SK-N-SH treated with all-trans-retinoic acid at 6 μM for 48 hours (cell line): ENCODE results near the gene SNTB2.

Experiments used
- ATAC-seq: fragments of 200-7000 bp; cut with Tn5 transposase; 3 replicates; pipeline ENCODE4 v1.9.1; 2020; ENCODE audit warnings: mild to moderate bottlenecking, moderate library complexity
- ARNTL ChIP-seq: fragments of 450-650 bp; formaldehyde crosslinking; IDR thresholded peaks from 2 replicates; pipeline ENCODE4 v1.5.0; 2020; ENCODE audit warnings: low read depth, mild to moderate bottlenecking, moderate library complexity, borderline replicate concordance
- BACH2 ChIP-seq: fragments of 250-450 bp; sonication (Bioruptor Pico); IDR thresholded peaks from 2 replicates; pipeline ENCODE4 v1.9.0; 2021; ENCODE audit warnings: mild to moderate bottlenecking, borderline replicate concordance
- CSDC2 ChIP-seq: fragments of 250-450 bp; sonication (Bioruptor Pico); IDR thresholded peaks from 2 replicates; pipeline ENCODE4 v1.5.0; 2020; ENCODE audit warnings: mild to moderate bottlenecking, moderate library complexity
- ESRRG ChIP-seq: fragments of 250-450 bp; sonication (Bioruptor Pico); IDR thresholded peaks from 2 replicates; pipeline ENCODE4 v1.6.1; 2021; ENCODE audit warnings: mild to moderate bottlenecking
- GLIS3 ChIP-seq: fragments of 250-450 bp; sonication (Bioruptor Pico); IDR thresholded peaks from 2 replicates; pipeline ENCODE4 v1.5.0; 2020; ENCODE audit warnings: mild to moderate bottlenecking, moderate library complexity
- ISL1 ChIP-seq: fragments of 250-450 bp; sonication (Bioruptor Pico); IDR thresholded peaks from 2 replicates; pipeline ENCODE4 v2.1.2; 2022; ENCODE audit warnings: mild to moderate bottlenecking, moderate library complexity
- OSR1 ChIP-seq: fragments of 250-450 bp; sonication (Bioruptor Pico); IDR thresholded peaks from 2 replicates; pipeline ENCODE4 v1.8.0; 2022; ENCODE audit warnings: moderate library complexity, mild to moderate bottlenecking, inconsistent platforms
- PPARA ChIP-seq: fragments of 250-450 bp; sonication (Bioruptor Pico); IDR thresholded peaks from 2 replicates; pipeline ENCODE4 v1.5.0; 2020; ENCODE audit warnings: mild to moderate bottlenecking, borderline replicate concordance
- RARB ChIP-seq: fragments of 250-450 bp; sonication (Bioruptor Pico); IDR thresholded peaks from 2 replicates; pipeline ENCODE4 v1.8.0; 2021; ENCODE audit warnings: mild to moderate bottlenecking, moderate library complexity
- SNAI2 ChIP-seq: fragments of 250-450 bp; sonication (Bioruptor Pico); IDR thresholded peaks from 2 replicates; pipeline ENCODE4 v1.5.0; 2020; ENCODE audit warnings: mild to moderate bottlenecking, moderate library complexity
- TCF4 ChIP-seq: fragments of 250-450 bp; sonication (Bioruptor Pico); IDR thresholded peaks from 2 replicates; pipeline ENCODE4 v1.8.0; 2021; ENCODE audit warnings: mild to moderate bottlenecking, moderate library complexity, borderline replicate concordance
- TOX ChIP-seq: fragments of 250-450 bp; sonication (Bioruptor Pico); IDR thresholded peaks from 2 replicates; pipeline ENCODE4 v1.8.0; 2021; ENCODE audit warnings: mild to moderate bottlenecking, moderate library complexity, borderline replicate concordance
- ZFP3 ChIP-seq: fragments of 250-450 bp; sonication (Bioruptor Pico); IDR thresholded peaks from 2 replicates; pipeline ENCODE4 v1.5.0; 2020; ENCODE audit warnings: mild to moderate bottlenecking, moderate library complexity
- ZFP30 ChIP-seq: fragments of 450-650 bp; formaldehyde crosslinking; IDR thresholded peaks from 2 replicates; pipeline ENCODE4 v1.5.0; 2022; ENCODE audit warnings: mild to moderate bottlenecking, moderate library complexity
- ZNF565 ChIP-seq: fragments of 450-650 bp; formaldehyde crosslinking; conservative IDR thresholded peaks from 2 replicates; pipeline ENCODE4 v1.5.0; 2020; ENCODE audit warnings: low read depth, mild to moderate bottlenecking, moderate library complexity
- ZNF70 ChIP-seq: fragments of 450-650 bp; formaldehyde crosslinking; IDR thresholded peaks from 2 replicates; pipeline ENCODE4 v1.5.0; 2020; ENCODE audit warnings: mild to moderate bottlenecking, moderate library complexity
- ZNF8 ChIP-seq: fragments of 450-650 bp; formaldehyde crosslinking; IDR thresholded peaks from 2 replicates; pipeline ENCODE4 v1.5.0; 2020; ENCODE audit warnings: mild to moderate bottlenecking, moderate library complexity
- TF ChIP-seq, protein P1 (sequence below): fragments of 250-450 bp; sonication (Bioruptor Pico); IDR thresholded peaks from 2 replicates; pipeline ENCODE4 v1.5.1; 2021; ENCODE audit warnings: mild to moderate bottlenecking, moderate library complexity
- TF ChIP-seq, protein P2 (sequence below): fragments of 250-450 bp; sonication (Bioruptor Pico); IDR thresholded peaks from 2 replicates; pipeline ENCODE4 v1.8.0; 2020; ENCODE audit warnings: mild to moderate bottlenecking, moderate library complexity, borderline replicate concordance
- TF ChIP-seq, protein P3 (sequence below): fragments of 250-450 bp; sonication (Bioruptor Pico); IDR thresholded peaks from 2 replicates; pipeline ENCODE4 v1.5.0; 2020; ENCODE audit warnings: mild to moderate bottlenecking, moderate library complexity
- TF ChIP-seq, protein P4 (sequence below): fragments of 250-450 bp; sonication (Bioruptor Pico); IDR thresholded peaks from 2 replicates; pipeline ENCODE4 v1.5.1; 2020; ENCODE audit warnings: low read depth, mild to moderate bottlenecking, moderate library complexity
- TF ChIP-seq, protein P5 (sequence below): fragments of 250-450 bp; sonication (Bioruptor Pico); IDR thresholded peaks from 2 replicates; pipeline ENCODE4 v1.8.0; 2021; ENCODE audit warnings: low read depth, mild to moderate bottlenecking, moderate library complexity, borderline replicate concordance

SNTB2 gene

DNA sequence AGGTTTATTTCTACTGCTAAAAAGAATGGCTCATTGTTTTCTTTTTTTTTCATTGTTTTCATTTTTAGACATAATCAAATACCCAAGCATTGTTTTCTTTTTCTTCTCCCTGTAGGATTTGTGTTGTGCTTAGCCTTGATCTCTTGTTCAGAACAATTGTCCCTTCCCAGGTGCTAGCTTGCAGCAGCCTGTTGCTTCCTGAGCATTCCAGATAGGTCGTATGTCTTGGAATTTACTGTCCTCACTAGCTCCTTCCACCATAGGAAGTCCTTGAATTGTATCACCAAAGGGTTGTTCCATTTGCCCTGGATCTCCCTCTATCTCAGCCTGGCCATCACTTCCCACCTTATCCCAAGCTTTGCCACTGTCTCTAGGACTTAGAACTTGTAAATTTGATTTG, 114.2 kb downstream of the SNTB2 start (continued):
- TF ChIP-seq RARB = no peak
- no peak for TF ChIP-seq SNAI2
- no peak for TF ChIP-seq ZNF70
- no peak for TF ChIP-seq ESRRG
- TF ChIP-seq, all 23 proteins: peak for 0

DNA sequence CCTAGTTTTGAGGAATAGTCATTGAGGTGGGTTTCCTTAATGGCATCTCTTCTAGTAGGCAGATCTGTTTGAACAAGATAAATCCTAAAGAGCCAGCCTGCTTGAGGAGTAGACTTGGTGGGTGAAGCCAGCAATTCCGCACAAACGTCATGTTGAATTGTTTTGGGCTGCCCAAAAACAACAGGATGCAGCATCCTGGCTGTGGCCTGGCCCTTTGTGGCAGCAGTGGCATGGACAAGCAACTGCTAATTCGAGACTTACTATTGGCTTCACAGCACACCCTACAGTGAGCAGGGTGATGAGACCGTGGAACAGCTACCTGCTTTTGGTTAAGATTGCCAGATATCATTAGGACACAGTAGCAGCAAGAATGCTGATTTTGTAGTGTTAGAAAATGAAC, 114.9 kb downstream of the SNTB2 start:
- TF ChIP-seq, protein P1, sequence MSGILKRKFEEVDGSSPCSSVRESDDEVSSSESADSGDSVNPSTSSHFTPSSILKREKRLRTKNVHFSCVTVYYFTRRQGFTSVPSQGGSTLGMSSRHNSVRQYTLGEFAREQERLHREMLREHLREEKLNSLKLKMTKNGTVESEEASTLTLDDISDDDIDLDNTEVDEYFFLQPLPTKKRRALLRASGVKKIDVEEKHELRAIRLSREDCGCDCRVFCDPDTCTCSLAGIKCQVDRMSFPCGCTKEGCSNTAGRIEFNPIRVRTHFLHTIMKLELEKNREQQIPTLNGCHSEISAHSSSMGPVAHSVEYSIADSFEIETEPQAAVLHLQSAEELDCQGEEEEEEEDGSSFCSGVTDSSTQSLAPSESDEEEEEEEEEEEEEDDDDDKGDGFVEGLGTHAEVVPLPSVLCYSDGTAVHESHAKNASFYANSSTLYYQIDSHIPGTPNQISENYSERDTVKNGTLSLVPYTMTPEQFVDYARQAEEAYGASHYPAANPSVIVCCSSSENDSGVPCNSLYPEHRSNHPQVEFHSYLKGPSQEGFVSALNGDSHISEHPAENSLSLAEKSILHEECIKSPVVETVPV (CRISPR knock-in tag) = no peak
- TF ChIP-seq TOX (CRISPR knock-in tag) = no peak
- TF ChIP-seq PPARA = no peak
- no peak for TF ChIP-seq RARB
- TF ChIP-seq, protein P2, sequence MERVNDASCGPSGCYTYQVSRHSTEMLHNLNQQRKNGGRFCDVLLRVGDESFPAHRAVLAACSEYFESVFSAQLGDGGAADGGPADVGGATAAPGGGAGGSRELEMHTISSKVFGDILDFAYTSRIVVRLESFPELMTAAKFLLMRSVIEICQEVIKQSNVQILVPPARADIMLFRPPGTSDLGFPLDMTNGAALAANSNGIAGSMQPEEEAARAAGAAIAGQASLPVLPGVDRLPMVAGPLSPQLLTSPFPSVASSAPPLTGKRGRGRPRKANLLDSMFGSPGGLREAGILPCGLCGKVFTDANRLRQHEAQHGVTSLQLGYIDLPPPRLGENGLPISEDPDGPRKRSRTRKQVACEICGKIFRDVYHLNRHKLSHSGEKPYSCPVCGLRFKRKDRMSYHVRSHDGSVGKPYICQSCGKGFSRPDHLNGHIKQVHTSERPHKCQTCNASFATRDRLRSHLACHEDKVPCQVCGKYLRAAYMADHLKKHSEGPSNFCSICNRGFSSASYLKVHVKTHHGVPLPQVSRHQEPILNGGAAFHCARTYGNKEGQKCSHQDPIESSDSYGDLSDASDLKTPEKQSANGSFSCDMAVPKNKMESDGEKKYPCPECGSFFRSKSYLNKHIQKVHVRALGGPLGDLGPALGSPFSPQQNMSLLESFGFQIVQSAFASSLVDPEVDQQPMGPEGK = no peak
- TF ChIP-seq TCF4 (CRISPR knock-in tag) = no peak
- no peak for TF ChIP-seq ZFP3 (CRISPR knock-in tag)
- TF ChIP-seq ISL1 = no peak
- TF ChIP-seq OSR1 = no peak
- TF ChIP-seq, protein P3, sequence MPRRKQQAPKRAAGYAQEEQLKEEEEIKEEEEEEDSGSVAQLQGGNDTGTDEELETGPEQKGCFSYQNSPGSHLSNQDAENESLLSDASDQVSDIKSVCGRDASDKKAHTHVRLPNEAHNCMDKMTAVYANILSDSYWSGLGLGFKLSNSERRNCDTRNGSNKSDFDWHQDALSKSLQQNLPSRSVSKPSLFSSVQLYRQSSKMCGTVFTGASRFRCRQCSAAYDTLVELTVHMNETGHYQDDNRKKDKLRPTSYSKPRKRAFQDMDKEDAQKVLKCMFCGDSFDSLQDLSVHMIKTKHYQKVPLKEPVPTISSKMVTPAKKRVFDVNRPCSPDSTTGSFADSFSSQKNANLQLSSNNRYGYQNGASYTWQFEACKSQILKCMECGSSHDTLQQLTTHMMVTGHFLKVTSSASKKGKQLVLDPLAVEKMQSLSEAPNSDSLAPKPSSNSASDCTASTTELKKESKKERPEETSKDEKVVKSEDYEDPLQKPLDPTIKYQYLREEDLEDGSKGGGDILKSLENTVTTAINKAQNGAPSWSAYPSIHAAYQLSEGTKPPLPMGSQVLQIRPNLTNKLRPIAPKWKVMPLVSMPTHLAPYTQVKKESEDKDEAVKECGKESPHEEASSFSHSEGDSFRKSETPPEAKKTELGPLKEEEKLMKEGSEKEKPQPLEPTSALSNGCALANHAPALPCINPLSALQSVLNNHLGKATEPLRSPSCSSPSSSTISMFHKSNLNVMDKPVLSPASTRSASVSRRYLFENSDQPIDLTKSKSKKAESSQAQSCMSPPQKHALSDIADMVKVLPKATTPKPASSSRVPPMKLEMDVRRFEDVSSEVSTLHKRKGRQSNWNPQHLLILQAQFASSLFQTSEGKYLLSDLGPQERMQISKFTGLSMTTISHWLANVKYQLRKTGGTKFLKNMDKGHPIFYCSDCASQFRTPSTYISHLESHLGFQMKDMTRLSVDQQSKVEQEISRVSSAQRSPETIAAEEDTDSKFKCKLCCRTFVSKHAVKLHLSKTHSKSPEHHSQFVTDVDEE (CRISPR knock-in tag) = no peak
- no peak for TF ChIP-seq GLIS3 (CRISPR knock-in tag)
- TF ChIP-seq, protein P4, sequence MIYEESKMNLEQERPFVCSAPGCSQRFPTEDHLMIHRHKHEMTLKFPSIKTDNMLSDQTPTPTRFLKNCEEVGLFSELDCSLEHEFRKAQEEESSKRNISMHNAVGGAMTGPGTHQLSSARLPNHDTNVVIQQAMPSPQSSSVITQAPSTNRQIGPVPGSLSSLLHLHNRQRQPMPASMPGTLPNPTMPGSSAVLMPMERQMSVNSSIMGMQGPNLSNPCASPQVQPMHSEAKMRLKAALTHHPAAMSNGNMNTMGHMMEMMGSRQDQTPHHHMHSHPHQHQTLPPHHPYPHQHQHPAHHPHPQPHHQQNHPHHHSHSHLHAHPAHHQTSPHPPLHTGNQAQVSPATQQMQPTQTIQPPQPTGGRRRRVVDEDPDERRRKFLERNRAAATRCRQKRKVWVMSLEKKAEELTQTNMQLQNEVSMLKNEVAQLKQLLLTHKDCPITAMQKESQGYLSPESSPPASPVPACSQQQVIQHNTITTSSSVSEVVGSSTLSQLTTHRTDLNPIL = no peak

DNA sequence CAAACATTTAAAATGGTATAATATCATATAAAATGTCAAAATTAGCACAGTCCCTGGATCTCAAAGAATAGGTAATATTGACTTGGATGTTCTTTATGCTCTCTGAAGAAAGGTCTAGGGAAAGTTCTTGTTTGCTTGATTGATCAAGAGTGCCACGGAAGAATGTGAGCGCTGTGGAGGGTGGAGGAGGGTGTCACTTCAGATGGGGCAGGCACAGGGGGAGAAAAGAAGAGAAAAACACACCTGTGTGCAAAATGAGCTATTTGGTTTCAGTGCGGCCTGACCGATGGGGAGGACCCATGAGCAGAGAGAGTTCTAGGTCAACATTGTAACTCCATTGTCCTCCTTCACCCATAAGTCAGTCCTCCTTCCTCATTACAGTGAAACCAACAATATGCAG, 115.3 kb downstream of the SNTB2 start:
- ATAC-seq = no peak
- no peak for TF ChIP-seq ISL1
- no peak for TF ChIP-seq ZFP30 (CRISPR knock-in tag)
- TF ChIP-seq, protein P4 = no peak
- TF ChIP-seq, protein P5, sequence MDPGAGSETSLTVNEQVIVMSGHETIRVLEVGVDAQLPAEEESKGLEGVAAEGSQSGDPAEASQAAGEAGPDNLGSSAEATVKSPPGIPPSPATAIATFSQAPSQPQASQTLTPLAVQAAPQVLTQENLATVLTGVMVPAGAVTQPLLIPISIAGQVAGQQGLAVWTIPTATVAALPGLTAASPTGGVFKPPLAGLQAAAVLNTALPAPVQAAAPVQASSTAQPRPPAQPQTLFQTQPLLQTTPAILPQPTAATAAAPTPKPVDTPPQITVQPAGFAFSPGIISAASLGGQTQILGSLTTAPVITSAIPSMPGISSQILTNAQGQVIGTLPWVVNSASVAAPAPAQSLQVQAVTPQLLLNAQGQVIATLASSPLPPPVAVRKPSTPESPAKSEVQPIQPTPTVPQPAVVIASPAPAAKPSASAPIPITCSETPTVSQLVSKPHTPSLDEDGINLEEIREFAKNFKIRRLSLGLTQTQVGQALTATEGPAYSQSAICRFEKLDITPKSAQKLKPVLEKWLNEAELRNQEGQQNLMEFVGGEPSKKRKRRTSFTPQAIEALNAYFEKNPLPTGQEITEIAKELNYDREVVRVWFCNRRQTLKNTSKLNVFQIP (CRISPR knock-in tag) = no peak
- no peak for TF ChIP-seq ZNF565 (CRISPR knock-in tag)
- TF ChIP-seq ZNF8 (CRISPR knock-in tag) = no peak
- TF ChIP-seq ZNF70 = no peak
- TF ChIP-seq, protein P2 = no peak
- TF ChIP-seq ZFP3 (CRISPR knock-in tag) = no peak
- no peak for TF ChIP-seq RARB
- no peak for TF ChIP-seq CSDC2 (CRISPR knock-in tag)
- TF ChIP-seq TCF4 (CRISPR knock-in tag) = no peak
- TF ChIP-seq BACH2 (CRISPR knock-in tag) = no peak
- TF ChIP-seq ARNTL (CRISPR knock-in tag) = no peak
- TF ChIP-seq, protein P1 (CRISPR knock-in tag) = no peak
- TF ChIP-seq, protein P3 (CRISPR knock-in tag) = no peak

More for the DNA sequence above, 114.9 kb downstream of the SNTB2 start:
- ATAC-seq = no peak
